Activated B cell treated with CpG ODN at 0.5 μM for 24 hours (primary cell): ENCODE results near the gene LNX2. TPM values are rescaled to one million over a fixed set of nuclear protein-coding genes. Genes with fewer than 3 reads are reported as not detected.
"Not testable (repeated sequence)": the region's sequence is repeated elsewhere in the genome, so short reads cannot be mapped to it uniquely, and the experiment has no call there.

ENCODE experiments used
- ATAC-seq: fragments of 200-7000 bp; cut with Tn5 transposase; one replicate; pipeline ENCODE4 v1.10.0; 2021; ENCODE audit warnings: low read depth, mild to moderate bottlenecking, moderate library complexity
- CTCF ChIA-PET: fragments of 350-600 bp; sonication (Branson Sonifier 250); formaldehyde crosslinking; loops from one replicate; lab custom pipeline; 2021; ENCODE audit warnings: antibody characterized with exemption; lab: Charles Lee
- POLR2A ChIA-PET: fragments of 350-600 bp; sonication (Branson Sonifier 250); formaldehyde crosslinking; loops from one replicate; lab custom pipeline; 2021; ENCODE audit warnings: antibody characterized with exemption; lab: Charles Lee
- DNase-seq: peaks from one replicate; pipeline ENCODE4 v3.0.0; 2022
- H3K27ac Mint-ChIP-seq: one replicate; pipeline ENCODE4 v1.8.0; 2020; ENCODE audit warnings: mixed read lengths
- H3K27me3 Mint-ChIP-seq: one replicate; pipeline ENCODE4 v1.8.0; 2021; ENCODE audit warnings: mixed read lengths
- H3K36me3 Mint-ChIP-seq: one replicate; pipeline ENCODE4 v1.8.0; 2021; ENCODE audit warnings: low read depth, mixed read lengths
- H3K4me1 Mint-ChIP-seq: one replicate; pipeline ENCODE4 v1.8.0; 2021; ENCODE audit warnings: mixed read lengths
- H3K4me3 Mint-ChIP-seq: one replicate; pipeline ENCODE4 v1.8.0; 2020; ENCODE audit warnings: mild to moderate bottlenecking, mixed read lengths
- H3K9me3 Mint-ChIP-seq: one replicate; pipeline ENCODE4 v1.8.0; 2020; ENCODE audit warnings: mixed read lengths
- CTCF ChIP-seq: fragments of 200-600 bp; IDR thresholded peaks from one replicate; pipeline ENCODE4 v1.8.0; 2022; ENCODE audit warnings: antibody characterized with exemption, mild to moderate bottlenecking
- intact Hi-C: fragments of 100-400 bp; cut with micrococcal nuclease; formaldehyde crosslinking; loops from one replicate; pipeline ENCODE4 v1.15.1; 2024
- total RNA-seq: library from RNA; stranded (reverse); gene quantifications from 2 replicates; pipeline ENCODE4 v1.2.3, GENCODE V29; 2022

LNX2 gene
- total RNA-seq, 1 donor from 2014 or later = 7.1 TPM

- POLR2A ChIA-PET = no interaction called here
- CTCF ChIA-PET = no interaction called here
These were observed 10.8 kb upstream of the LNX2 start for GRCh38 chr13:27631156-27631555.

GRCh38 chr13:27628766-27629165 lies 8.4 kb upstream of the LNX2 start:
- H3K27ac Mint-ChIP-seq, ATAC-seq, H3K9me3 Mint-ChIP-seq, intact Hi-C loops, H3K4me3 Mint-ChIP-seq, H3K27me3 Mint-ChIP-seq, CTCF ChIA-PET, POLR2A ChIA-PET, DNase-seq: not testable (repeated sequence)
- Mint-ChIP-seq H3K4me1 (peaks cover 39% of the 10 kb centered on the region), H3K36me3 (peaks cover 67% of the 10 kb centered on the region)

More at GRCh38 chr13:27631156-27631555, 10.8 kb upstream of the LNX2 start:
- intact Hi-C loops = no loop called here
- ATAC-seq = no peak
- no peak for DNase-seq
- no peak for TF ChIP-seq CTCF
- no peak overlapping the region for H3K27ac Mint-ChIP-seq
- H3K4me3 Mint-ChIP-seq = no peak overlapping the region
- H3K4me1 Mint-ChIP-seq = peaks cover 25% of the 10 kb centered on the region
- no peaks in the 10 kb centered on the region for H3K9me3 Mint-ChIP-seq
- H3K36me3 Mint-ChIP-seq = peaks cover 62% of the 10 kb centered on the region
- no peaks in the 10 kb centered on the region for H3K27me3 Mint-ChIP-seq

GRCh38 chr13:27628081-27628480 lies 7.8 kb upstream of the LNX2 start:
- Mint-ChIP-seq H3K27me3 (no peaks in the 10 kb centered on the region), H3K4me1 (peaks cover 44% of the 10 kb centered on the region), H3K36me3 (peaks cover 68% of the 10 kb centered on the region), H3K9me3 (no peaks in the 10 kb centered on the region), H3K27ac (no peak overlapping the region), H3K4me3 (no peak overlapping the region)
- DNase-seq (no peak), ATAC-seq (no peak)
- intact Hi-C loops = no loop called here
- POLR2A ChIA-PET = no interaction called here
- CTCF ChIA-PET = no interaction called here
- TF ChIP-seq CTCF = no peak

- DNase-seq (no peak), ATAC-seq (no peak)
- ChIA-PET POLR2A (interaction anchor here (0.7 kb wide), 1 partner anchor 1785 kb away, joined by 5 read pairs; no protein-coding TSS in a partner anchor), CTCF (no interaction called here)
- intact Hi-C loops = no loop called here
- Mint-ChIP-seq H3K27me3 (no peaks in the 10 kb centered on the region), H3K36me3 (peaks cover 68% of the 10 kb centered on the region), H3K27ac (no peak overlapping the region), H3K4me3 (no peak overlapping the region), H3K4me1 (peaks cover 51% of the 10 kb centered on the region), H3K9me3 (no peaks in the 10 kb centered on the region)
- no peak for TF ChIP-seq CTCF
These were observed 7.1 kb upstream of the LNX2 start for GRCh38 chr13:27627380-27627779.

GRCh38 chr13:27625839-27626238 lies 5.5 kb upstream of the LNX2 start:
- intact Hi-C loops = no loop called here
- DNase-seq = no peak
- no peak for TF ChIP-seq CTCF
- ATAC-seq = no peak
- CTCF ChIA-PET = no interaction called here
- H3K4me3 Mint-ChIP-seq = no peak overlapping the region
- H3K27me3 Mint-ChIP-seq = no peaks in the 10 kb centered on the region
- peaks cover 43% of the 10 kb centered on the region for H3K4me1 Mint-ChIP-seq
- no peak overlapping the region for H3K27ac Mint-ChIP-seq
- peaks cover 60% of the 10 kb centered on the region for H3K36me3 Mint-ChIP-seq
- H3K9me3 Mint-ChIP-seq = no peaks in the 10 kb centered on the region
- POLR2A ChIA-PET = no interaction called here

- no peak for DNase-seq
These were observed 3.7 kb upstream of the LNX2 start for GRCh38 chr13:27624071-27624470.

More at GRCh38 chr13:27624071-27624470, 3.7 kb upstream of the LNX2 start:
- Mint-ChIP-seq H3K4me3 (no peak overlapping the region), H3K27me3 (no peaks in the 10 kb centered on the region), H3K9me3 (no peaks in the 10 kb centered on the region), H3K36me3 (peaks cover 57% of the 10 kb centered on the region), H3K4me1 (peaks cover 50% of the 10 kb centered on the region), H3K27ac (no peak overlapping the region)
- TF ChIP-seq CTCF = no peak
- CTCF ChIA-PET = no interaction called here
- no peak for ATAC-seq
- POLR2A ChIA-PET = no interaction called here
- intact Hi-C loops = loop anchor here (5.0 kb wide), 2 partner anchors 837 to 1033 kb away; partner anchors contain the start of gene POMP
